ENCODE measurements around the gene HSPBP1.

- TF ChIP-seq CTCF (IDR thresholded peaks at IDR 0.05) = no peak
- TF ChIP-seq POLR2A (IDR thresholded peaks at IDR 0.05) = no peak
These were observed 26.9 kb downstream of the HSPBP1 start for GRCh38 chr19:55252760-55253663.
